OCI-LY1 (cell line): ENCODE measurements around the gene ADK.

Experiments used
- H2AFZ ChIP-seq: fragments of 200-600 bp; sonication (generic), shearing (Covaris generic); 2 replicates; pipeline ENCODE4 v1.6.0; 2014; ENCODE audit warnings: antibody characterized with exemption, mild to moderate bottlenecking, low read length
- H3F3A ChIP-seq: fragments of 200-600 bp; sonication (generic), shearing (Covaris generic); 2 replicates; pipeline ENCODE4 v1.6.0; 2014; ENCODE audit warnings: mild to moderate bottlenecking, antibody characterized with exemption, low read length, moderate library complexity; ENCODE audit not compliant: insufficient read depth
- H3K27ac ChIP-seq: fragments of 200-600 bp; sonication (generic); 2 replicates; pipeline ENCODE4 v1.5.1; 2014; ENCODE audit warnings: low read length, mixed run types, mild to moderate bottlenecking, low read depth; ENCODE audit not compliant: poor library complexity, severe bottlenecking
- H3K27me3 ChIP-seq: fragments of 200-600 bp; sonication (generic); 2 replicates; pipeline ENCODE4 v1.6.0; 2014; ENCODE audit warnings: antibody characterized with exemption, mild to moderate bottlenecking, low read length, moderate library complexity; ENCODE audit not compliant: insufficient read depth
- H3K36me3 ChIP-seq: fragments of 200-600 bp; sonication (generic); 2 replicates; pipeline ENCODE4 v1.6.1; 2014; ENCODE audit warnings: mild to moderate bottlenecking, antibody characterized with exemption, low read length, moderate library complexity, mixed read lengths; ENCODE audit not compliant: insufficient read depth
- H3K4me1 ChIP-seq: fragments of 200-600 bp; sonication (generic); 2 replicates; pipeline ENCODE4 v1.5.1; 2014; ENCODE audit warnings: mild to moderate bottlenecking, low read length, moderate library complexity; ENCODE audit not compliant: insufficient read depth, severe bottlenecking
- H3K4me2 ChIP-seq: fragments of 200-600 bp; sonication (generic), shearing (Covaris generic); 2 replicates; pipeline ENCODE4 v1.6.1; 2014; ENCODE audit warnings: low read length
- H3K4me3 ChIP-seq: fragments of 200-600 bp; sonication (generic); 2 replicates; pipeline ENCODE4 v1.5.1; 2014; ENCODE audit warnings: low read length, low read depth, mild to moderate bottlenecking, mixed read lengths; ENCODE audit not compliant: poor library complexity, severe bottlenecking
- H3K79me2 ChIP-seq: fragments of 200-600 bp; shearing (Covaris generic); 2 replicates; pipeline ENCODE4 v1.6.1; 2016; ENCODE audit warnings: mixed run types, low read length, mixed read lengths; ENCODE audit not compliant: insufficient read depth
- H3K9ac ChIP-seq: fragments of 200-600 bp; sonication (generic), shearing (Covaris generic); 2 replicates; pipeline ENCODE4 v1.6.1; 2014; ENCODE audit warnings: mild to moderate bottlenecking, low read length, mixed read lengths
- H3K9me2 ChIP-seq: fragments of 200-600 bp; sonication (generic), shearing (Covaris generic); 2 replicates; pipeline ENCODE4 v1.6.1; 2014; ENCODE audit warnings: low read depth, mild to moderate bottlenecking, low read length, mixed read lengths
- H3K9me3 ChIP-seq: fragments of 200-600 bp; shearing (Covaris generic); 2 replicates; pipeline ENCODE4 v1.6.1; 2014; ENCODE audit warnings: low read length, mixed read lengths
- H4K20me1 ChIP-seq: fragments of 200-600 bp; sonication (generic), shearing (Covaris generic); 2 replicates; pipeline ENCODE4 v1.6.0; 2016; ENCODE audit warnings: mild to moderate bottlenecking, low read length; ENCODE audit not compliant: insufficient read depth
- EZH2 ChIP-seq: fragments of 200-600 bp; sonication (generic), shearing (Covaris generic); IDR thresholded peaks from 2 replicates; pipeline ENCODE4 v1.8.0; 2017; ENCODE audit warnings: borderline replicate concordance, mixed run types, mild to moderate bottlenecking, antibody characterized with exemption, low read length, moderate library complexity, mixed read lengths
- TF ChIP-seq, protein P1 (sequence below): fragments of 200-600 bp; sonication (generic), shearing (Covaris generic); IDR thresholded peaks from 2 replicates; pipeline ENCODE4 v1.5.1; 2017; ENCODE audit warnings: mild to moderate bottlenecking, antibody characterized with exemption, low read length, moderate library complexity, mixed read lengths

Gene ADK

DNA sequence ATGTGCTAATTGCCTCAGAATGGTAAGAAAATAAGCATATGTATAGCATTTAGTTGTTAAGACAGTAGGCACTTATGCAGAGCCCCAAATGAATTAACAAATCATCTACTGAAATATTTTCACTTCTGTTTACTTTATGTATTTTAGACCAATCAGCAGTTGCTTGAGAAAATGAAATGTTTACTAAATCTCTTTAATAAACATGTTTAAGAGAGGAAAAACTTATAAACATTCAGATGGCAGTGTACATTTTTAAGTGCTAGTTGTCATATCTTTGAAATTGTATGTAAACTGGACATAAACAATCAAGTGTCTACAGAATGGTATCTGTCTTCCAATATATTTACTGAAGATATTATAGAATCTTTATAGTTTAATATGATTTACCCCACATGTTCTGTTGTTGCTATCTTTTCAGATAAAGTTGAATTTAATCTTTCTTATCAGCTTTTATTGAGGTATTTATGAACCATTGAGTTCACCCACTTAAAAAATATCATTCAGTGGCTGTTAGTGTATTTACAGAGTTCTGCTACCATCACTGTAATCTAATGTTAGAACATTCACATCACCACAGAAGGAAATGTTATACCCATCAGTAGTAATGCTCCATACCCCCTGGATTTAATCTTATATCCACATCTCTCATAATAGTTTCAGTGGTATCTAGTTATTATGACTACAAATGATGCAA, 264.3 kb downstream of the ADK start:
- Histone ChIP-seq H3K9me3 (no peaks in the 10 kb centered on the region), H3K27me3 (no peaks in the 10 kb centered on the region), H3K9me2 (no peaks in the 10 kb centered on the region), H4K20me1 (no peaks in the 10 kb centered on the region), H3K27ac (no peak overlapping the region), H3F3A (no peaks in the 10 kb centered on the region), H3K4me1 (peaks cover 24% of the 10 kb centered on the region), H3K4me2 (no peak overlapping the region), H3K4me3 (no peak overlapping the region), H3K36me3 (peaks cover 20% of the 10 kb centered on the region), H2AFZ (no peak overlapping the region), H3K79me2 (no peaks in the 10 kb centered on the region), H3K9ac (no peak overlapping the region)
- TF ChIP-seq, protein P1, sequence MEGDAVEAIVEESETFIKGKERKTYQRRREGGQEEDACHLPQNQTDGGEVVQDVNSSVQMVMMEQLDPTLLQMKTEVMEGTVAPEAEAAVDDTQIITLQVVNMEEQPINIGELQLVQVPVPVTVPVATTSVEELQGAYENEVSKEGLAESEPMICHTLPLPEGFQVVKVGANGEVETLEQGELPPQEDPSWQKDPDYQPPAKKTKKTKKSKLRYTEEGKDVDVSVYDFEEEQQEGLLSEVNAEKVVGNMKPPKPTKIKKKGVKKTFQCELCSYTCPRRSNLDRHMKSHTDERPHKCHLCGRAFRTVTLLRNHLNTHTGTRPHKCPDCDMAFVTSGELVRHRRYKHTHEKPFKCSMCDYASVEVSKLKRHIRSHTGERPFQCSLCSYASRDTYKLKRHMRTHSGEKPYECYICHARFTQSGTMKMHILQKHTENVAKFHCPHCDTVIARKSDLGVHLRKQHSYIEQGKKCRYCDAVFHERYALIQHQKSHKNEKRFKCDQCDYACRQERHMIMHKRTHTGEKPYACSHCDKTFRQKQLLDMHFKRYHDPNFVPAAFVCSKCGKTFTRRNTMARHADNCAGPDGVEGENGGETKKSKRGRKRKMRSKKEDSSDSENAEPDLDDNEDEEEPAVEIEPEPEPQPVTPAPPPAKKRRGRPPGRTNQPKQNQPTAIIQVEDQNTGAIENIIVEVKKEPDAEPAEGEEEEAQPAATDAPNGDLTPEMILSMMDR: no peak

DNA sequence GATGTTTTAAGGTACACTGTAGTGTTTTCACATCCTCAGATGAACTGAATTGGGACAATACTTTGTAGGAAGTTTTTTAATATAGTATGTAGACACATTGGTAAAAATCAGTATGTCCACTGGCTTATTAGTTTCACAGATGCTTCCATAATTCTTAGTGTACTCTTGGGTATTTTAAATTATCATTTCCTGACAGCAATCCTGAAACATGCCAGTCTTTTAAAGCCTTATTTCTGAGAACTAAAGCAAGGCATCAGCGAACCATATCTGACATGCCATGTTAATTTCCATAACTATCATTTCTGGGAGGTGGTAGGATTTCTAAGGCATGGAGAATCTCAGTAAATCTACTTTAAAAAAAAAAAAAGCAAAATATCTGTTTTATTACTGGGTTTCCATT, 266.4 kb downstream of the ADK start:
- no peaks in the 10 kb centered on the region for H3F3A ChIP-seq
- no peak for TF ChIP-seq EZH2
- TF ChIP-seq, protein P1: no peak
- no peaks in the 10 kb centered on the region for H3K27me3 ChIP-seq
- H3K9ac ChIP-seq: no peak overlapping the region
- no peaks in the 10 kb centered on the region for H3K79me2 ChIP-seq
- H3K36me3 ChIP-seq: peaks cover 1% of the 10 kb centered on the region; the same call in 1 of the 2 replicates
- H3K4me3 ChIP-seq: no peak overlapping the region
- H2AFZ ChIP-seq: no peak overlapping the region
- no peaks in the 10 kb centered on the region for H4K20me1 ChIP-seq
- H3K4me2 ChIP-seq: no peak overlapping the region
- no peak overlapping the region for H3K27ac ChIP-seq
- H3K9me3 ChIP-seq: no peaks in the 10 kb centered on the region
- no peaks in the 10 kb centered on the region for H3K9me2 ChIP-seq
- peaks cover 26% of the 10 kb centered on the region for H3K4me1 ChIP-seq

DNA sequence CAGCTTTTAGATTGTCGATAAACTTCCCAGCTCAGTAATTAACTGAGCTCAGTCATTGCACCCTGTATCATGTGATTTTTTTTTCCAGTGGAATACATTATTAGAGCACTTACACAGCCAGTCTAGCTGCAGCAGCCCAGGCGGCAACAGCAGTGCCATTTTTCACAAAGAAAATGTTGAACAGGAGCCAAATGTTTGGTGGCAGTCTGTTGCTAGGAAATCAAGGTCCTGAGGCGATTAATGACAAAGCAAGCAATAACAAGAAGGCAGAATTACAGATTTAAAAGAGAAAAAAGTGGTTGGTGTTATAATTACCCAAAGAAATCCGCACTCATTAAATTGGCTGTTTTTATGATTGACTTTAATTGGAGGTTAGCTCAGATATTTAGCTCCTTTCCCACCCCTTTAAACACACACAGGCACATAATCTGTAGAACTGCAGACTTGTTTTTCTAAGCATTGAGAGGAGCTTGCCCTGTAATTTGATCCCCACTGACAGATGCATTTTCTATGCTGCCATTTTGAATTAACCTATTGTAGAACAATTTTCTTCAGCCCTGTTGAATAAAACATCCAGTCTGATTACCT, 267.4 kb downstream of the ADK start:
- Histone ChIP-seq H3K27me3 (no peaks in the 10 kb centered on the region), H2AFZ (no peak overlapping the region), H3K79me2 (no peaks in the 10 kb centered on the region), H3K9me3 (no peaks in the 10 kb centered on the region), H3K9ac (no peak overlapping the region), H3K4me3 (no peak overlapping the region), H3K27ac (no peak overlapping the region), H3K36me3 (0 out of 2 replicates have a peak, but pooled peaks cover under 1% of the 10 kb centered on the region), H3K4me2 (no peak overlapping the region), H3F3A (no peaks in the 10 kb centered on the region), H4K20me1 (no peaks in the 10 kb centered on the region), H3K4me1 (peaks cover 26% of the 10 kb centered on the region), H3K9me2 (no peaks in the 10 kb centered on the region)
- no peak for TF ChIP-seq EZH2
- TF ChIP-seq, protein P1: no peak
